ENCODE data around the gene SCFD2.
"Not testable (repeated sequence)": the region's sequence is repeated elsewhere in the genome, so short reads cannot be mapped to it uniquely, and the experiment has no call there.

The SCFD2 gene

GRCh38 chr4:53094040-53094439 is 271.8 kb downstream of the SCFD2 start:
- FAIRE-seq: no peak

GRCh38 chr4:53089936-53090729 is 275.7 kb downstream of the SCFD2 start:
- no peak for FAIRE-seq

- FAIRE-seq: no peak
These were observed 277.7 kb downstream of the SCFD2 start for GRCh38 chr4:53088152-53088551.

GRCh38 chr4:53076374-53076958 is 289.4 kb downstream of the SCFD2 start:
- no peak for FAIRE-seq

- no peak for FAIRE-seq
These were observed 290.6 kb downstream of the SCFD2 start for GRCh38 chr4:53075162-53075785.

- no peak for FAIRE-seq
These were observed 297.0 kb downstream of the SCFD2 start for GRCh38 chr4:53068755-53069330.

- FAIRE-seq: no peak
These were observed 298.6 kb downstream of the SCFD2 start for GRCh38 chr4:53067125-53067802.

- FAIRE-seq: no peak
These were observed 299.7 kb downstream of the SCFD2 start for GRCh38 chr4:53066155-53066554.

GRCh38 chr4:53064609-53065008 is 301.3 kb downstream of the SCFD2 start:
- no peak for FAIRE-seq

GRCh38 chr4:53061091-53061850 is 304.6 kb downstream of the SCFD2 start:
- no peak for FAIRE-seq

GRCh38 chr4:53060278-53060677 is 305.6 kb downstream of the SCFD2 start:
- FAIRE-seq: no peak

GRCh38 chr4:53059871-53060270 is 306.0 kb downstream of the SCFD2 start:
- no peak for FAIRE-seq

- no peak for FAIRE-seq
These were observed 306.6 kb downstream of the SCFD2 start for GRCh38 chr4:53059256-53059655.

GRCh38 chr4:53057679-53058078 is 308.2 kb downstream of the SCFD2 start:
- FAIRE-seq: no peak

GRCh38 chr4:53057108-53057507 is 308.8 kb downstream of the SCFD2 start:
- FAIRE-seq: not testable (repeated sequence)

GRCh38 chr4:53055716-53056403 is 310.0 kb downstream of the SCFD2 start:
- FAIRE-seq: no peak

- FAIRE-seq: no peak
These were observed 310.6 kb downstream of the SCFD2 start for GRCh38 chr4:53055274-53055673.

GRCh38 chr4:53050361-53050774 is 315.5 kb downstream of the SCFD2 start:
- FAIRE-seq: no peak

- no peak for FAIRE-seq
These were observed 316.3 kb downstream of the SCFD2 start for GRCh38 chr4:53049528-53049927.

- FAIRE-seq: no peak
These were observed 321.3 kb downstream of the SCFD2 start for GRCh38 chr4:53044651-53044960.

- no peak for FAIRE-seq
These were observed 321.8 kb downstream of the SCFD2 start for GRCh38 chr4:53043891-53044650.

All from TTC549 (cell line).